ENCODE data around the gene NIBAN1. TPM values are rescaled to one million over a fixed set of nuclear protein-coding genes. Genes with fewer than 3 reads are reported as not detected.

NIBAN1 gene
- polyA plus RNA-seq, 3 donors: 5.9 to 18.1 (median 13.3) TPM

DNA sequence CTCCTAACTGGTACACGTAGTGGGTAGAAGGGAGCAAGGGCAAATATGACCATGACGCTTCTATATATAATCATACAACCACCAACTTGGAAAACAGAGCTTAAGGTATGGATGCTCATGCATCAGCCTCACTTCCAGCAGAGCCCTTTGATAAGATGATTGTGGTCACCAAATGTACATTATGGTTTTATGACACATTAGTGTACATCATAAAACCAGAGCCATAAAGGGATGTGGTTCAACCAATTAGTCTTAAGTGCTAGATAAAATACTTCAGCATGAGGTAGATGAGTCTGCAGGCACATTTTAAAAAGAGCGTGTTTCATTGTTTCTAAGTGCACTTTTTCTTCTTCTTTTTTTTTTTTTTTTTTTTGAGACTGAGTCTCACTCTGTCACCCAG lies 43.7 kb downstream of the NIBAN1 start:
- WGBS, 3 donors: 78 to 85% (median 81%) methylated on average over 3 of the region's 3 CpGs
- no peak overlapping the region for H3K27ac ChIP-seq (ENCODE audit: low read depth, low read length)

DNA sequence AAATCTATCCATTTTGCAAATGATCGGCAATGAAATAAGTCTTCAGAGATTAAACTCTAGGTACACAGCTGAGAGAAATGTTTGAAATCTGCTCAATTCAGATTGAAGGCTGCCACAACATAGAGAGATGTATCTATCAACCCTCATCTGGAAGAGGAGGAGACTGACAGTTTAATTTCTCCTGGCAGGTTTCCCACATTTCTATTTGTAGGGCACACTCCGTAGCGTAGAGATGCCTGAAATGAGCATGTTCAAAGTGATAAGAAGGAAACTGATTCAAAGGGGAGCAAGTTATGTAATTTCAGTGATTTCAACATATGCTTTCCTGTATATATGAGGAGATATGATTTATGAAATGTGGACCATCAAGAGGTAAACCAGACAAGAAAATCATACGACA lies 44.1 kb downstream of the NIBAN1 start:
- WGBS, 3 donors: 32 to 52% (median 48%) methylated on average over 4 of the region's 4 CpGs
- no peak overlapping the region for H3K27ac ChIP-seq (ENCODE audit: low read depth, low read length)

DNA sequence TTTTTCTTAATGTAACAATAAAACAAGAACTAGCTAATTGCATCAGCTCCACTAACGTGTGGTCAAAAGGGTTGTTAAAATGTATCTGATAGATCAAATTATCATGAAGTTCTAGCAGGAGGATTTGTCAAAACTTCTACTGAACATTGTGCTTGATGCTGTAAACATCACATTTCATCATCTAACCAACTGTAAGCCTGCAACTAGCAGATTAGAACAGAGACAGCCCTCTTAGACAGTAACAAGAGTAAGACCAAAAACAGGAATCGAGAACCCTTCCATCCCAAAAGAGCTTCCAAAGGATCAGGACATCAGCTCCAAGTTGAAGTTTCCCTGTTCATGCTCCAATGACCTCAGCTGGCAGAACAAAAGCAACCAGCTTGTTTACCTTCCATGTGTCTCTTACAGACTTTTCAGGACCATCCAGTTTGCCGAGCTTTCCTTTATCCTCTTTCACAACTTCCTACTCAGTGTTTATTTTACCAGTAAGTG lies 44.6 kb downstream of the NIBAN1 start:
- WGBS, 3 donors: 43 to 66% (median 56%) methylated on average over 3 of the region's 3 CpGs
- H3K27ac ChIP-seq (ENCODE audit: low read depth, low read length): no peak overlapping the region

DNA sequence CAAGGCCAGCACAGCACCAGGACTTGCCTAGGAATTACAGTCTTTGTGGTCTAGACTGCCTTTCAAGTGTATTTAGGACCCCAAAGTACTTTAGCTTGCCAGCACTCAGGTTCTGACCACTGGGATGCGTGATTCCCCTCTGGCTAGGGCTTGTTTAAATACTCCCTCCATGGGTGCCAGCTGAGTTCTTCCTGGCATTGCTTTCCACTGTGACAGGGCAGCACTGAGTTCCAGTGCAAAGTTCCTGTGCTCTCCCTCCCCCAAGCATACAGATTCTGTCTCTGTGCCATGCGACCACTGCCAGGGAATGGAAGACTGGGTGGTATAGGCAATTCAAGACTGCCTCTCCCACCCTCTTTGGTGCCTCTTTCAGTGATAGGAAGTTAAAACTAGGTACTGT lies 45.9 kb downstream of the NIBAN1 start:
- H3K27ac ChIP-seq (ENCODE audit: low read depth, low read length): no peak overlapping the region
- WGBS, 3 donors: 95 to 97% (median 97%) methylated on average over 2 of the region's 2 CpGs

Other genes starting within 250 kb of the NIBAN1 start
- gene EDEM3, start 219.7 kb downstream of the NIBAN1 start, polyA plus RNA-seq: 10 to 100 TPM; 10.3 to 15.8 (median 11.8) TPM
- gene RNF2, start 71.0 kb upstream of the NIBAN1 start, polyA plus RNA-seq: 1 to 10 TPM; 4.5 to 7.7 (median 7.5) TPM
- 1 to 10 TPM; 3.7 to 8.8 (median 4.1) TPM for gene TRMT1L, start 182.4 kb upstream of the NIBAN1 start, polyA plus RNA-seq
- gene SWT1, start 182.7 kb upstream of the NIBAN1 start, polyA plus RNA-seq: 1 to 10 TPM; 1.7 to 5.5 (median 5.1) TPM